A549 (cell line): ENCODE data around the gene CCDC187.

Source experiments
- CEBPB ChIP-seq, 2 experiments: fragments of >200 bp in 1 of 2; sonication (Bioruptor Twin) in 1 of 2; formaldehyde crosslinking in 1 of 2; IDR thresholded peaks; 2 replicates each; pipeline ENCODE4 v1.6.1; 2012 to 2016
- EP300 ChIP-seq, 2 experiments: fragments of >200 bp; sonication (Bioruptor Twin); formaldehyde crosslinking; IDR thresholded peaks; 2 replicates in 1 of 2; 3 replicates in 1 of 2; pipeline ENCODE4 v1.6.1; 2016 to 2017
- JUN ChIP-seq, 2 experiments: fragments of >200 bp; sonication (Bioruptor Twin); formaldehyde crosslinking; IDR thresholded peaks; 2 replicates in 1 of 2; 3 replicates in 1 of 2; pipeline ENCODE4 v1.6.1; 2016 to 2017
- PHF8 ChIP-seq: fragments of 200-600 bp; sonication (generic); IDR thresholded peaks from 2 replicates; pipeline ENCODE4 v1.6.1; 2016; ENCODE audit warnings: low read depth, mild to moderate bottlenecking, antibody characterized with exemption, moderate library complexity, borderline replicate concordance
- POLR2A ChIP-seq: IDR thresholded peaks from 2 replicates; pipeline ENCODE4 v1.6.1; 2012; ENCODE audit warnings: mild to moderate bottlenecking, low read length
- RAD21 ChIP-seq, 2 experiments: fragments of >200 bp in 1 of 2; sonication (Bioruptor Twin) in 1 of 2; formaldehyde crosslinking in 1 of 2; IDR thresholded peaks in 1 of 2; conservative IDR thresholded peaks in 1 of 2; 2 replicates in 1 of 2; 3 replicates in 1 of 2; pipeline ENCODE4 v1.6.1; 2012 to 2018; ENCODE audit warnings: inconsistent platforms in 1 of 2
- ZSCAN20 ChIP-seq: fragments of 250-450 bp; sonication (Bioruptor Pico); IDR thresholded peaks from 2 replicates; pipeline ENCODE4 v1.8.0; 2022; ENCODE audit warnings: mild to moderate bottlenecking, moderate library complexity
- TF ChIP-seq, protein P1 (sequence below): fragments of >200 bp; sonication (Bioruptor Twin); formaldehyde crosslinking; IDR thresholded peaks from 3 replicates; pipeline ENCODE4 v1.6.1; 2016
- TF ChIP-seq, protein P2 (sequence below): fragments of >200 bp; sonication (Bioruptor Twin); formaldehyde crosslinking; IDR thresholded peaks from 3 replicates; pipeline ENCODE4 v1.5.1; 2016
- TF ChIP-seq, protein P3 (sequence below): fragments of 450-650 bp; IDR thresholded peaks from 2 replicates; pipeline ENCODE4 v1.6.1; 2014; ENCODE audit warnings: antibody characterized with exemption

DNA sequence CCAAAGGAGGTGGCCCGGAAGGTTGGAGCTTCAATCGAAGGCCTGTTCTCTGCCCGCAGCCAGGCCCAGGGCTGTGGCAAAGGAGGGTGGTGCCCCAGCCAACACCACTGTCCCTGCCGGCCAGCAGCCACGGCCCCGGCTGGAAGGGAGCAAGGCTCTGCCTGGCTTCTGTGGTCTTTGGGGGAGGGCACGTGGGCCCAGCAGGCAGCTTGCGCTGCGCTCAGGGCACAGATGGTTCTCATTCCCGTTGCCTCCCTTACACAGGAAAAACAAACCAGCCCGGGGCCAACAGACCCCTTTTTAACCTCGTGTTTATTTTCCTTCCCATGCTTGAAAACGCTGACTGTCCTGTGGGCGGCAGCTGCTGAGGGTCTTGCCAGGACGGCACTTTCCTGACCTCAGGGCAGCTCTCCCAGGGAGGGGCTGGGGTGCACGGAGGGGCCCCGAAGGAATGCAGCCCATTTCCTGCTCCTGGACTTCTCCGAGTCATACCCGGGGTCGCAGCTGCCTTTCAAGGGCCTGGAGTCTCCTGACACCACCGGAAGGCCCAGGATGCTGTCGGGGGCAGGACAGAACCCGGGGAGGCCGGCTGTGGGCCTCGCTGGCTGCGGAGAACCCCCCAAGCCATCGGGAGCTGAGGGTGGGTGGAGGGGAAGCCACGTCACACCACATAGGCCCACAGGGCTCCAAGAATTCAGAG is 22.3 kb upstream of the CCDC187 start:
- no peak for TF ChIP-seq JUN (IDR thresholded peaks at IDR 0.05)
- no peak for TF ChIP-seq PHF8
- TF ChIP-seq RAD21 (conservative IDR thresholded peaks at IDR 0.05 in 1 of 2, IDR thresholded peaks at IDR 0.05 in 1 of 2): no peak
- TF ChIP-seq, protein P1, sequence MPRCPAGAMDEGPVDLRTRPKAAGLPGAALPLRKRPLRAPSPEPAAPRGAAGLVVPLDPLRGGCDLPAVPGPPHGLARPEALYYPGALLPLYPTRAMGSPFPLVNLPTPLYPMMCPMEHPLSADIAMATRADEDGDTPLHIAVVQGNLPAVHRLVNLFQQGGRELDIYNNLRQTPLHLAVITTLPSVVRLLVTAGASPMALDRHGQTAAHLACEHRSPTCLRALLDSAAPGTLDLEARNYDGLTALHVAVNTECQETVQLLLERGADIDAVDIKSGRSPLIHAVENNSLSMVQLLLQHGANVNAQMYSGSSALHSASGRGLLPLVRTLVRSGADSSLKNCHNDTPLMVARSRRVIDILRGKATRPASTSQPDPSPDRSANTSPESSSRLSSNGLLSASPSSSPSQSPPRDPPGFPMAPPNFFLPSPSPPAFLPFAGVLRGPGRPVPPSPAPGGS: no peak
- no peak for TF ChIP-seq ZSCAN20 (CRISPR knock-in tag)
- TF ChIP-seq, protein P2, sequence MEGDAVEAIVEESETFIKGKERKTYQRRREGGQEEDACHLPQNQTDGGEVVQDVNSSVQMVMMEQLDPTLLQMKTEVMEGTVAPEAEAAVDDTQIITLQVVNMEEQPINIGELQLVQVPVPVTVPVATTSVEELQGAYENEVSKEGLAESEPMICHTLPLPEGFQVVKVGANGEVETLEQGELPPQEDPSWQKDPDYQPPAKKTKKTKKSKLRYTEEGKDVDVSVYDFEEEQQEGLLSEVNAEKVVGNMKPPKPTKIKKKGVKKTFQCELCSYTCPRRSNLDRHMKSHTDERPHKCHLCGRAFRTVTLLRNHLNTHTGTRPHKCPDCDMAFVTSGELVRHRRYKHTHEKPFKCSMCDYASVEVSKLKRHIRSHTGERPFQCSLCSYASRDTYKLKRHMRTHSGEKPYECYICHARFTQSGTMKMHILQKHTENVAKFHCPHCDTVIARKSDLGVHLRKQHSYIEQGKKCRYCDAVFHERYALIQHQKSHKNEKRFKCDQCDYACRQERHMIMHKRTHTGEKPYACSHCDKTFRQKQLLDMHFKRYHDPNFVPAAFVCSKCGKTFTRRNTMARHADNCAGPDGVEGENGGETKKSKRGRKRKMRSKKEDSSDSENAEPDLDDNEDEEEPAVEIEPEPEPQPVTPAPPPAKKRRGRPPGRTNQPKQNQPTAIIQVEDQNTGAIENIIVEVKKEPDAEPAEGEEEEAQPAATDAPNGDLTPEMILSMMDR: no peak
- no peak for TF ChIP-seq EP300 (IDR thresholded peaks at IDR 0.05)
- no peak for TF ChIP-seq CEBPB (IDR thresholded peaks at IDR 0.05)
- TF ChIP-seq, protein P3, sequence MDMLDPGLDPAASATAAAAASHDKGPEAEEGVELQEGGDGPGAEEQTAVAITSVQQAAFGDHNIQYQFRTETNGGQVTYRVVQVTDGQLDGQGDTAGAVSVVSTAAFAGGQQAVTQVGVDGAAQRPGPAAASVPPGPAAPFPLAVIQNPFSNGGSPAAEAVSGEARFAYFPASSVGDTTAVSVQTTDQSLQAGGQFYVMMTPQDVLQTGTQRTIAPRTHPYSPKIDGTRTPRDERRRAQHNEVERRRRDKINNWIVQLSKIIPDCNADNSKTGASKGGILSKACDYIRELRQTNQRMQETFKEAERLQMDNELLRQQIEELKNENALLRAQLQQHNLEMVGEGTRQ: no peak
- TF ChIP-seq POLR2A: no peak
